Smooth muscle cell (in vitro differentiated cells): ENCODE data around the gene GORAB. TPM values are rescaled to one million over a fixed set of nuclear protein-coding genes. Genes with fewer than 3 reads are reported as not detected.

Experiments used
- DNase-seq: peaks from one replicate; lab custom pipeline; 2025; ENCODE audit not compliant: unreplicated experiment; lab: John Stamatoyannopoulos, UW
- H2AFZ ChIP-seq: fragments of 200-600 bp; sonication (generic); 2 replicates; pipeline ENCODE4 v1.6.0; 2016; ENCODE audit warnings: antibody characterized with exemption, low read depth, mild to moderate bottlenecking
- H3F3A ChIP-seq: fragments of 200-600 bp; sonication (generic); 2 replicates; pipeline ENCODE4 v1.6.0; 2017; ENCODE audit warnings: antibody characterized with exemption, low read depth
- H3K27ac ChIP-seq: fragments of 200-600 bp; sonication (generic); 2 replicates; pipeline ENCODE4 v1.5.1; 2016; ENCODE audit warnings: low read depth, mild to moderate bottlenecking
- H3K27me3 ChIP-seq: fragments of 200-600 bp; sonication (generic); 2 replicates; pipeline ENCODE4 v1.6.1; 2016; ENCODE audit warnings: low read depth, mild to moderate bottlenecking
- H3K36me3 ChIP-seq: fragments of 200-600 bp; sonication (generic); 2 replicates; pipeline ENCODE4 v1.5.1; 2016; ENCODE audit warnings: low read depth
- H3K4me1 ChIP-seq: fragments of 200-600 bp; sonication (generic); 2 replicates; pipeline ENCODE4 v1.5.1; 2016; ENCODE audit warnings: low read depth
- H3K4me2 ChIP-seq: fragments of 200-600 bp; sonication (generic); 2 replicates; pipeline ENCODE4 v1.6.0; 2016; ENCODE audit warnings: mild to moderate bottlenecking
- H3K4me3 ChIP-seq: fragments of 200-600 bp; sonication (generic); 2 replicates; pipeline ENCODE4 v1.5.1; 2016; ENCODE audit warnings: mild to moderate bottlenecking
- H3K79me2 ChIP-seq: fragments of 200-600 bp; sonication (generic); 2 replicates; pipeline ENCODE4 v1.6.0; 2016; ENCODE audit warnings: low read depth, mild to moderate bottlenecking
- H3K9ac ChIP-seq: fragments of 200-600 bp; sonication (generic); 2 replicates; pipeline ENCODE4 v1.6.0; 2016; ENCODE audit warnings: low read depth
- H3K9me3 ChIP-seq: fragments of 200-600 bp; sonication (generic); replicated peaks from 2 replicates; pipeline ENCODE4 v1.5.1; 2016; ENCODE audit warnings: low read depth
- H4K20me1 ChIP-seq: fragments of 200-600 bp; sonication (generic); 2 replicates; pipeline ENCODE4 v1.6.0; 2016; ENCODE audit warnings: low read depth
- CTCF ChIP-seq: fragments of 200-600 bp; sonication (generic); IDR thresholded peaks from 2 replicates; pipeline ENCODE4 v1.5.1; 2017; ENCODE audit warnings: borderline replicate concordance, mild to moderate bottlenecking, antibody characterized with exemption; ENCODE audit not compliant: insufficient read depth, poor library complexity, severe bottlenecking
- WGBS: methylation state at CpG from one replicate; pipeline ENCODE4 v1.1.7; 2016; ENCODE audit warnings: low lambda C conversion rate; 5-methylcytosine and 5-hydroxymethylcytosine counted together
- polyA plus RNA-seq: library from polyadenylated mRNA; unstranded; fragments of >200 nt; fragmentation: Nextera tagmentation; extraction: Ambion mirVana; gene quantifications from 2 replicates; pipeline ENCODE4 v1.2.1, GENCODE V29; 2016
- total RNA-seq: library from RNA; depleted of rRNA; stranded (reverse); fragments of >200 nt; gene quantifications from 2 replicates; pipeline ENCODE4 v1.2.3, GENCODE V29; 2014

Gene GORAB
- total and polyA plus RNA-seq, 2 experiments from 2014 or later = 5.7 to 17.6 TPM

DNA sequence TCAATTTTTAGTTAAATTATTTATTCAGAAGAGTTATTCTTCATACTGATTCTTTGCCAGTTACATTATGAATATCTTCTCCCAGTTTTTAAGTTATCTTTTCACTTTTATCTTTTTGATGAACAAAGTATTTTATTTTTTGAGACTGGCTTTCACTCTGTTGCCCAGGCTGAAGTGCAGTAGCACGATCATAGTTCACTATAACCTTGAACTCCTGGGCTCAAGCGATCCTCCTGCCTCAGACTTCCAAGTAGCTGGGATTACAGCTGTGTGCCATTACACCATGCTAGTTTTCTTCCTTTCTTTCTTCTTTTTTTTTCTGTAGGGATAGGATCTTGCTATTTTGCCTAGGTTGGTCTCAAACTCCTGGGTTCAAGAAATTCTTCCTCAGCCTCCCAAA lies 3.5 kb downstream of the GORAB start:
- Histone ChIP-seq H3K27me3 (no peaks in the 10 kb centered on the region), H3K4me1 (peaks cover 20% of the 10 kb centered on the region), H3K9me3 (no peaks in the 10 kb centered on the region), H3K4me3 (no peak overlapping the region), H3K36me3 (peaks cover 7% of the 10 kb centered on the region), H3K27ac (no peak overlapping the region), H2AFZ (no peak overlapping the region), H4K20me1 (peaks cover 6% of the 10 kb centered on the region), H3K9ac (no peak overlapping the region), H3K79me2 (peaks cover 63% of the 10 kb centered on the region), H3K4me2 (no peak overlapping the region), H3F3A (peaks cover 5% of the 10 kb centered on the region)
- no peak for TF ChIP-seq CTCF
- WGBS = 94% methylated on average over 2 of the region's 2 CpGs
- no peak for DNase-seq

DNA sequence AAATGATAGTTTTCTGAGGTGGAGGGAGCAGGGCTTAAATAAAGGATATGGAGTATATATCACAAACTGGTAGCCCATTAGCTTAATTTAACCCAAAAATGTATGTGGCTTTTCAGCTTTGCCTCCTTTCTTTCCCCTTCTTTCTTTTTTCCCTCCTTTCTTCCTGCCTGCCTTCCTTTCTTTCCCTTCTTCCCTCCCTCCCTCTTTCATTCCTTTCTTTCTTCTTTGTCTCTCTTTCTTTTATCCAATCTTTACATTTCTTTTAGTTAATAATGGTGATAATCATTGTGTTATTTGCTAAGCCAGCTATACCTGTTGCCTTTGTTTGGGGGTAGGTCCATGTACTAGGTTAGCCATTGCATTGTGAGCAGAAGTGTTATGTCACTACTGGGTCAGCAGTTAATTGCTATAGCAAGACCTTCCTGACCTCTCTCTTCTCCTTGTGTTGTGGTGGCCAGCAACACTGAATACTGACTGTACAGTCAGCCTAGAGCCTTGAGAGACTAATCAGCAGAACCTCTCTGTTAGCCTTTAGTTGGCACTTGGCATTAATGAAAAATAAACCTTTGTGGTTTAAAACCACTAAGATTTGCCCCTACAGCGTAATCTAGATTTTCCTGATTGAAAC lies 5.1 kb downstream of the GORAB start:
- H3K9me3 ChIP-seq = no peaks in the 10 kb centered on the region
- peaks cover 10% of the 10 kb centered on the region for H3K36me3 ChIP-seq
- no peak overlapping the region for H3K4me2 ChIP-seq
- no peak for DNase-seq
- H3K9ac ChIP-seq = no peak overlapping the region
- no peak for TF ChIP-seq CTCF
- H4K20me1 ChIP-seq = peaks cover 6% of the 10 kb centered on the region
- H3K4me3 ChIP-seq = no peak overlapping the region
- WGBS = 76% methylated on average over 1 of the region's 1 CpG
- H3K4me1 ChIP-seq = peaks cover 20% of the 10 kb centered on the region
- H3K27me3 ChIP-seq = no peaks in the 10 kb centered on the region
- H3K79me2 ChIP-seq = peaks cover 68% of the 10 kb centered on the region
- H3F3A ChIP-seq = no peaks in the 10 kb centered on the region
- H2AFZ ChIP-seq = no peak overlapping the region
- H3K27ac ChIP-seq = peak overlapping the region; percentile 30

- peak overlapping the region; percentile 30 for H3K27ac ChIP-seq
- peaks cover 6% of the 10 kb centered on the region for H4K20me1 ChIP-seq
- H2AFZ ChIP-seq = no peak overlapping the region
- H3K9me3 ChIP-seq = no peaks in the 10 kb centered on the region
- no peak for DNase-seq
- peaks cover 63% of the 10 kb centered on the region for H3K79me2 ChIP-seq
- no peak overlapping the region for H3K4me3 ChIP-seq
- no peak for TF ChIP-seq CTCF
- H3F3A ChIP-seq = peaks cover under 1% of the 10 kb centered on the region
- peak overlapping the region; percentile 32 for H3K4me2 ChIP-seq
- H3K36me3 ChIP-seq = peaks cover 18% of the 10 kb centered on the region
- peaks cover 18% of the 10 kb centered on the region for H3K4me1 ChIP-seq
- no peaks in the 10 kb centered on the region for H3K27me3 ChIP-seq
- no peak overlapping the region for H3K9ac ChIP-seq
Observed at GRCh38 chr1:170537798-170538503, 6.0 kb downstream of the GORAB start.

GRCh38 chr1:170538687-170539086 lies 6.7 kb downstream of the GORAB start:
- peaks cover 20% of the 10 kb centered on the region for H3K36me3 ChIP-seq
- H4K20me1 ChIP-seq = peaks cover 6% of the 10 kb centered on the region
- no peaks in the 10 kb centered on the region for H3K9me3 ChIP-seq
- H2AFZ ChIP-seq = no peak overlapping the region
- H3K9ac ChIP-seq = no peak overlapping the region
- no peak overlapping the region for H3K4me3 ChIP-seq
- no peak overlapping the region for H3K27ac ChIP-seq
- H3K4me1 ChIP-seq = peaks cover 12% of the 10 kb centered on the region
- peaks cover 6% of the 10 kb centered on the region for H3F3A ChIP-seq
- TF ChIP-seq CTCF = no peak
- no peaks in the 10 kb centered on the region for H3K27me3 ChIP-seq
- H3K79me2 ChIP-seq = peaks cover 56% of the 10 kb centered on the region
- no peak for DNase-seq
- no peak overlapping the region for H3K4me2 ChIP-seq
